PC-9 (cell line): Measurements from ENCODE around the gene TRIO.

Experiments
- EZH2 ChIP-seq: fragments of 200-600 bp; sonication (generic); IDR thresholded peaks from 2 replicates; pipeline ENCODE4 v1.8.0; 2017; ENCODE audit warnings: antibody characterized with exemption, low read depth
- TF ChIP-seq, protein P1 (sequence below): fragments of 200-600 bp; sonication (generic); conservative IDR thresholded peaks from 2 replicates; pipeline ENCODE4 v1.6.1; 2017; ENCODE audit warnings: mixed run types, antibody characterized with exemption, mild to moderate bottlenecking, moderate library complexity

DNA sequence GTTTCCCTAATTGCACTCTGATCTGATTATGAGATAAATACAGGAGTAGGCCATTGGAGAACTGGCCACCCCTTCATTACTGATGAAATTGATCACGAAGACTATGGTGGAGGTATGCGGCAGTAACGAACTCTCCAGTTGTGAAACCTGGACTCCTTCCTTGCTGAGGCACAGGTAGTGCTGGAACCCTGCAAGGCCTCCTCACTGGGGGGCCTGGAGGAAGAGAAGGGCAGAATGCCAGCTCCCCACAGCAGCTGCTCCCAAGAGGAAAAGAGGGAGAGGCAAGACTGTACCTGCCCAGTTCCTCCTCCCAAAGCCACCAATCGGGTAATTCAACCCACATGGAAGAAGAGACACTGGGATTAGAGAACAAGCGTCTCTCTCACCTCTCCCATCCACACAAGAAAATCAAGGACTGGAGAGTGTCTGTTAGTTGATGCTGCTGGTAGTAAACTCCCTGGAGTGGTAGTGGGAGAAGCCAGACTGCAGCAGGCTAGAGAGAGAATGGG is 19.1 kb upstream of the TRIO start:
- TF ChIP-seq, protein P1, sequence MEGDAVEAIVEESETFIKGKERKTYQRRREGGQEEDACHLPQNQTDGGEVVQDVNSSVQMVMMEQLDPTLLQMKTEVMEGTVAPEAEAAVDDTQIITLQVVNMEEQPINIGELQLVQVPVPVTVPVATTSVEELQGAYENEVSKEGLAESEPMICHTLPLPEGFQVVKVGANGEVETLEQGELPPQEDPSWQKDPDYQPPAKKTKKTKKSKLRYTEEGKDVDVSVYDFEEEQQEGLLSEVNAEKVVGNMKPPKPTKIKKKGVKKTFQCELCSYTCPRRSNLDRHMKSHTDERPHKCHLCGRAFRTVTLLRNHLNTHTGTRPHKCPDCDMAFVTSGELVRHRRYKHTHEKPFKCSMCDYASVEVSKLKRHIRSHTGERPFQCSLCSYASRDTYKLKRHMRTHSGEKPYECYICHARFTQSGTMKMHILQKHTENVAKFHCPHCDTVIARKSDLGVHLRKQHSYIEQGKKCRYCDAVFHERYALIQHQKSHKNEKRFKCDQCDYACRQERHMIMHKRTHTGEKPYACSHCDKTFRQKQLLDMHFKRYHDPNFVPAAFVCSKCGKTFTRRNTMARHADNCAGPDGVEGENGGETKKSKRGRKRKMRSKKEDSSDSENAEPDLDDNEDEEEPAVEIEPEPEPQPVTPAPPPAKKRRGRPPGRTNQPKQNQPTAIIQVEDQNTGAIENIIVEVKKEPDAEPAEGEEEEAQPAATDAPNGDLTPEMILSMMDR, result no peak
- TF ChIP-seq EZH2, result no peak
